Endothelial cell of umbilical vein (primary cell): ENCODE data around the gene HABP2.
A peak's percentile ranks its signal among the peaks of the same experiment; 100 is the strongest.

Experiments
- CTCF ChIP-seq, 2 donors: IDR thresholded peaks; 1 replicate in 1 of 2; 2 replicates in 1 of 2; pipeline ENCODE4 v1.5.1; 2011; ENCODE audit warnings: low read length in 2 of 2, mild to moderate bottlenecking in 2 of 2, moderate library complexity in 2 of 2, control low read depth in 1 of 2, inconsistent platforms in 1 of 2, low read depth in 1 of 2; ENCODE audit not compliant: insufficient read depth in 1 of 2; ENCODE audit errors: extremely low read depth in 1 of 2
- EZH2 ChIP-seq: IDR thresholded peaks from 2 replicates; pipeline ENCODE4 v1.6.1; 2012; ENCODE audit warnings: borderline replicate concordance, low read depth, mild to moderate bottlenecking, moderate library complexity, low read length, inconsistent platforms; ENCODE audit not compliant: severe bottlenecking
- FOS ChIP-seq: IDR thresholded peaks from 2 replicates; pipeline ENCODE4 v1.6.1; 2011; ENCODE audit warnings: mild to moderate bottlenecking, low read length, moderate library complexity, borderline replicate concordance; ENCODE audit not compliant: insufficient read depth
- JUN ChIP-seq: IDR thresholded peaks from 2 replicates; pipeline ENCODE4 v1.6.1; 2011; ENCODE audit warnings: borderline replicate concordance, low read depth; ENCODE audit not compliant: insufficient read length, insufficient read depth
- MAX ChIP-seq: IDR thresholded peaks from 2 replicates; pipeline ENCODE4 v1.6.1; 2011; ENCODE audit not compliant: insufficient read depth, insufficient read length
- MYC ChIP-seq: IDR thresholded peaks from one replicate; pipeline ENCODE4 v1.6.1; 2011; ENCODE audit warnings: mild to moderate bottlenecking, low read depth, low read length
- POLR2A ChIP-seq: IDR thresholded peaks from 2 replicates; pipeline ENCODE4 v1.6.1; 2012; ENCODE audit warnings: low read depth, mild to moderate bottlenecking, control low read depth, low read length
- POLR2AphosphoS5 ChIP-seq: IDR thresholded peaks from 2 replicates; pipeline ENCODE4 v1.6.1; 2012; ENCODE audit warnings: low read depth, mild to moderate bottlenecking, control low read depth, low read length, moderate library complexity; ENCODE audit not compliant: insufficient read depth

- TF ChIP-seq CTCF (IDR thresholded peaks at IDR 0.05; ENCODE audit: extremely low read depth in 1 of 2, insufficient read depth in 1 of 2, low read depth in 1 of 2, low read length in 2 of 2): no peak
- TF ChIP-seq POLR2A: no peak
- TF ChIP-seq MAX: no peak
- TF ChIP-seq JUN: no peak
- TF ChIP-seq POLR2AphosphoS5: peak; percentile 34
- no peak for TF ChIP-seq MYC
- TF ChIP-seq FOS: peak; percentile 68
- no peak for TF ChIP-seq EZH2
Observed at GRCh38 chr10:113557424-113557862, 4.6 kb downstream of the HABP2 start.
